GM11168 (cell line): ENCODE measurements around the gene SULT6B1.

ENCODE experiments used
- in situ Hi-C: fragments of 300-500 bp; cut with MboI; formaldehyde crosslinking; loops from one replicate; pipeline ENCODE4 v1.12.0; 2022; ENCODE audit warnings: low sequenced_read_pairs; ENCODE audit not compliant: unreplicated experiment

Gene SULT6B1

DNA sequence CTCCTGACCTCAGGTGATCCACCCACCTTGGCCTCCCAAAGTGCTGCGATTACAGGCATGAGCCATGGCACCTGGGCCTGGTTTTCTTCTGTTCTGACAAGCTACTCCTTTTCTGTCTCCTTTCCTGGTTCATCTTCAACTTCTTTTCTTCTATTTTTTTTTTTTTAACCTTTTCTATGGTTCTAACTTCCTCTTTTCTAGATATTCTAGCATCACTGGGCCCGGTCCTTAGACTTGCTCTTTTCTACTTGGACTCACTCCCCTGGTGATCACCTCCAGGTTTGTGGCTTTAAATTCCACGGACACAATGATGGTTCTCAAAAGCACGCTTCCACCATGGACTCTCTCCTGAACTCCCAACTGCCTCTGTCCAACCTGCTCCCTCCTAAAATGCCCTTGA lies 33.7 kb downstream of the SULT6B1 start:
- in situ Hi-C loops: no loop called here

DNA sequence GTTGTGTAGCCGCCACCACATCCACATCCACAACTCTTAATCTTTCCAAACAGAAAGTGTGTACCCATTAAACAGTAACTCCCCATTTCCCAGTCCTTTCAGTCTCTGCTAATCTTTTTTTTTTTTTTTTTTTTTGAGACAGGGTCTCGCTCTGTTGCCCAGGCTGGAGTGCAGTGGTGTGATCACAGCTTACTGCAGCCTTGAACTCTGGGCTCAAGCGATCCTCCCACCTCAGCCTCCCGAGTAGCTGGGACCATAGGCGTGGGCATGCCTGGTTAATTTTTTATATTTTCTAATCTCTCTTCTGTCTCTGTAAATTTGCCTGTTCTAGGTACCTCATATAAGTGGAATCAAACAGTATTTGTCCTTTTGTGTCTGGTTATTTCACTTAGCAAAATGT lies 35.2 kb downstream of the SULT6B1 start:
- in situ Hi-C loops: no loop called here

DNA sequence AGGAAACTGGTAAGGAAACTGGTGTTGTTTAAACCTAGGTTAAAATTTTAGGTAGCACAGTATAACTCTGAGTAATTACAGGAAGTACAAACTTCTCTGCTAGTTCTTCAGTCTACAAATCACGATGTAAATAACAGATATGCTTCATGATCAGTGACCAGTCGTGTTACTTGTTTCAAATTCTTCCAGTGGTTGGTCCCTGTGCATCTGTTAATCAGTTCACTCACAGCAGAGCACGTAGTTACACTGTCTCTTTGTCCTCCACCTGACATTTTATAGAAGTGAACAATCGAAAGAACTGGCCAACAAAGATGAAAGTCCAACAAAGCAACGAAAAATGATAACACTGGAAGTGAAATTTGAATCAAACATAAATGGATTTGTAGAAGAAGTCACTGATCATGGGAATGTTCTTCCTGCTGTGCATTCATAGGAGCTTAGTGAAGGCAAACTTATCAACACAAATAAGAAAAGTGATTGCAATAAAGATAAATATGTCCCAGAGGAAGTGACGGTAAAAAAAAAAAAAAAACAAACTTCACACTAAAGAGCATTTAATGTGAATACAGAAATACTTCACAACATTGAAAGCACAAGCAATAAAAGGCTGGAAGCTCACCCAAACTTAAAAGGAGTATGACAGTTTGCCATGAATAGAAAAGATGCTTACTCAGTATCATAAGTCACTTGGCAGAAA lies 38.7 kb downstream of the SULT6B1 start:
- in situ Hi-C loops: no loop called here

DNA sequence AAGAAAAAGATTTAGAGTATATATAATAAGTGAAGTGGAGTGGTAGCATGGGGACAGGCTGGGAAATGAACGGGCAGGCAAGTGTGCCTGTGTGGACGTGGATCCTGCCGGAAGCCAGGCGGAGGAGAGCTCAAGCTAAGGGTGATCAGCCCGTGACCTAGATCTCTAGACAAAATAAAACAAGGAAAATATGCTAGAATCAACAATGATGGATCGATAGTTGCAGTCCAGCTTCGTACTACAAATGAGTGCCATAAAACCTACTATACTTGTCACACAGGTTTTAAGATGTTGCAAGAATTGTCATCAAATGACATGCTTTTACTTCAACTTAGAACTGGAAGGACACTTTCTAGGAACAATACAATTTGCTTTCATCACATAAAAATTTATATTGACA lies 40.1 kb downstream of the SULT6B1 start:
- in situ Hi-C loops: no loop called here

DNA sequence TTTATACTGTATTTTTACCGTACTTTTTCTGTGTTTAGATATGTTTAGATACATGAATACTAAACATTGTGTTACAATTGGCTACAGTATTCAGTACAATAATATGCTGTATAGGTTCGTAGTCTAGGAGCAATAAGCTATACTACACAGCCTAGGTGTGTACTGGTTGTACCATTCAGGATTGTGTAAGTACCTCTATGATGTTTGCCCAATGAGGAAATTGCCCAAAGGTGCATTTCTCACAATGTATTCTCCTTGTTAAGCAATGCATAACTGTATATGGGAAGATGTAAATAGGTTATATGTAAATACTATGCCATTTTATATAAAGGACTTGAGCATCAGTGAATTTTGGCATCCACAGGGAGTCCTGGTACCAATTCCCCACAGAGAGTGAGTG lies 42.4 kb downstream of the SULT6B1 start:
- in situ Hi-C loops: no loop called here

DNA sequence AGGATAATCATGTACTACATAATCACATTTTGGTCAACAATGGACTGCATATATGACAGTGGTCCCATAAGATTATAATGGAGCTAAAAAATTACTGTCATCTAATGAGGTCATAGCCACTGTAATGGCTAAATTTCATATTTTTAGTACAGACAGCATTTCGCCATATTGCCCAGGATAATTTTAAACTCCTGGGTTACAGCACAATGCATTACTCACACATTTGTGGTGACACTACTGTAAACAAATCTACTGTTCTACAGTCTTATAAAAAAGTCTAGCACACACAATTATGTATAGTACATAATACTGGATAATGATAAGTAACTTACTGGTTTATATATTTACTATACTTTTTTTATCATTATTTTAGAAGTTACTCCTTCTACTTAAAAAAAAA lies 44.5 kb downstream of the SULT6B1 start:
- in situ Hi-C loops: no loop called here

DNA sequence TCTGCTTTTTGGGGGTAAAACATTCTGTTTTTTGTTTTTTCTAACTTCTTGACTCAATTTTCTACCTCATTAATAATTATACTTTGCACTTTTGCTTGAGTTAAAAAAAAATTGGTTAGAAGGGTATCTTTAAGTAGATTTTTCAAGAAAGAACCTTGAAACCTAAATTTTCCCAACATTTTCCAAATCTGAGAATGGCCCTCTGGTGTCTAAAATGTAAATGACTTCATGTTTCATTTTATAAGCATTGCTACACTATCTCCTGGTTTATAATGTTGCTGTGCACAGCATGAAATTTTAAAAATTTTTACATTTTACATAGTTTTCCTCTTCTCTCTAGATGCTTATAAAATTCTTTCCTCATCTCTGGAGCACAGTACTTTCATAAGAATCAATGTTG lies 45.9 kb downstream of the SULT6B1 start:
- in situ Hi-C loops: no loop called here

DNA sequence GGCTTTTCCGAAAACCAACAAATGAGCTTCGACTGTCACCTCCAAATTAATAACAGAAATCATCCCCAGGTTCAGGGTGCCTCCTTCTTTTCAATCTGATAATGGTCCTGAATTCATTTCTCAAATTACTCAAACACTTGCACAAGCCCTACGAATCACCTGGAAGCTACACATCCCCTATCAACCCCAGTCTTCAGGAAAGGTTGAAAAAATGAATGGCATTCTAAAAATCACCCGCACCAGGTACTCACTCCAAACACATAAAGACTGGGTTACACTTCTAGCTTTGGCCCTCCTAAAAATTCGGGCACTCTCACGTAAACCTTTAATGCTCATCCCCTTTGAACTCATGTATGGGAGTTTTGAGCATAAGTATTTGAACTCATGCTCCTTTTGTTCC lies 55.6 kb downstream of the SULT6B1 start:
- in situ Hi-C loops: no loop called here

DNA sequence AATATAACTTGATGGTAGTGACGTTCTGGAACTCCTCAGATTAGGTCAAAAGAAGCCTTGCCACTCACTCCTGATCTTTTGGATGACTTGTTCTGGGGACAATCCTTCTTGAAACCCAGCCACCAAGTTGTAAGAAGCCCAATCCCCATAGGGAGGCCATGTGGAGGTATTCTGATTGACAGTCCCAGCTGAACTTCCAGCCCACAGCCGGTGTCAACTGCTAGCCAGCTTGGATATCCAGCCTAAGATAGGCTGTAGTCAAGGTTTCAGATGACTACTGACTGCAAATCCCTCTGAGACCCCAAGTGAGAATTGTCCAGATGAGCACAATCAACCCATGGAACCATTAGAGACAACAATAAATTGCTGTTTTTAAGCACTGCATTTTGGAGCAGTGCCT lies 63.1 kb downstream of the SULT6B1 start:
- in situ Hi-C loops: no loop called here

DNA sequence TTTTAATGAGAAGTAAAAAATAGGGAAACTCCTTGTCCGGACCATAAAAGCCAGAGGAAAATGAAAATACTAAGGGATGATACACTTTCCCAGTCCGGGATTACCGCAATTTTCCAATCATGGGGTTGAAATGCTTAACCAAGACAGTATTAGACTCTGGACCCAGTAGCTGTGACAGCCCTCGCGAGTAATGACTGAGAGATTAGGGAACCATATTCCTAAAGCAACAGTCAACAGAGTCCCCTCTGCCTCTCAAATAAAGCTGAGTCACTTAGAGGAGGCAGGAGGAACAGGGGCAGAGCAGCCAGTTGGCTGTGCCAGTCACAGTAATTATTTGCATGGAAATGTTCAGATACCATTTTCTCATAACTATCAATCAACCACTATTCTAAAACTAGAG lies 69.3 kb downstream of the SULT6B1 start:
- in situ Hi-C loops: no loop called here
